Activated CD8-positive, alpha-beta T cell treated with anti-CD3 and anti-CD28 coated beads, Interleukin-2, amount 10 ng/mL, durations not matched to agents 7 days and 5 days (primary cell): Measurements from ENCODE around the gene CCNE1. TPM values are rescaled to one million over a fixed set of nuclear protein-coding genes. Genes with fewer than 3 reads are reported as not detected.

Experiments used
- ATAC-seq: fragments of 150-1000 bp; cut with Tn5 transposase; one replicate; pipeline ENCODE4 v1.10.0; 2021; ENCODE audit warnings: moderate library complexity
- CTCF ChIA-PET: fragments of 350-600 bp; sonication (Branson Sonifier 250); formaldehyde crosslinking; loops from one replicate; lab custom pipeline; 2021; ENCODE audit warnings: antibody characterized with exemption; lab: Charles Lee
- POLR2A ChIA-PET: fragments of 350-600 bp; sonication (Branson Sonifier 250); formaldehyde crosslinking; loops from one replicate; lab custom pipeline; 2021; ENCODE audit warnings: antibody characterized with exemption; lab: Charles Lee
- DNase-seq: peaks from one replicate; pipeline ENCODE4 v3.0.0-alpha.2; 2020
- H3K27ac Mint-ChIP-seq: one replicate; pipeline ENCODE4 v1.8.0; 2021; ENCODE audit warnings: mild to moderate bottlenecking, mixed read lengths
- H3K27me3 Mint-ChIP-seq: one replicate; pipeline ENCODE4 v1.8.0; 2021; ENCODE audit warnings: low read depth, mixed read lengths
- H3K36me3 Mint-ChIP-seq: one replicate; pipeline ENCODE4 v1.8.0; 2021; ENCODE audit warnings: low read depth, mixed read lengths
- H3K4me1 Mint-ChIP-seq: one replicate; pipeline ENCODE4 v1.8.0; 2021; ENCODE audit warnings: low read depth, mixed read lengths
- H3K4me3 Mint-ChIP-seq: one replicate; pipeline ENCODE4 v1.8.0; 2021; ENCODE audit warnings: mild to moderate bottlenecking, mixed read lengths
- H3K9me3 Mint-ChIP-seq: one replicate; pipeline ENCODE4 v1.8.0; 2022; ENCODE audit warnings: mixed read lengths; ENCODE audit not compliant: insufficient read depth
- total RNA-seq, 2 experiments: library from RNA; stranded (reverse); gene quantifications; one replicate each; pipeline ENCODE4 v1.2.3, GENCODE V29; 2021

The CCNE1 gene
- total RNA-seq, 2 experiments from 2014 or later, result 38.7 to 39.2 TPM

DNA sequence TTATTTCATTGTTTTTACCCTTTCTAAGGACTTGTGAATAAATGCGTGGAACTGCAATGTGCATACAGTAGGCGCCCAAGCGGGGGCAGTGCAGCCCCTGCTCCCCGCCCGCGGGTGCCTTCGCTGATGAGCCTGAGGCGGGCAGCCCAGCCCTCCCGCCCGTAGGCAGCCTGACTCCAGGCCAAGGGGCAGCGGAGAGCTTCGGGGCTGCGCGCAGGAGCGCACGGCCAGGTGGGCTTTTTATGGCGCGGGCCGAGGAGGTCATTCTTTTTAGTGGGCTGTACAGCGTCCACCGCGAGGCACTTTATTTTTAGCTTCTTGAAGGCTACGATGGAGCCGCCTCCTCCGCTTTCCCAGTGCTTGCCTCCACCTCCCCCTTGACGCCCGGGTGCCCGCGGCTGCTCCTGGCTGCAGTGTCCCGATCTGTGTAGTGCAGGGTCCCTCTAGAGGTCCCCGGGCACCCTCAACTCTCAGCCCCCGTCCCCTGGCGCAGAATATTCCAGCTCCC is 60.5 kb downstream of the CCNE1 start:
- H3K27ac Mint-ChIP-seq, result no peak overlapping the region
- peaks cover 16% of the 10 kb centered on the region for H3K4me1 Mint-ChIP-seq
- H3K27me3 Mint-ChIP-seq, result peaks cover 9% of the 10 kb centered on the region
- POLR2A ChIA-PET, result no interaction called here
- ATAC-seq (peak; percentile 50), DNase-seq (no peak)
- H3K4me3 Mint-ChIP-seq, result peak overlapping the region; percentile 42
- CTCF ChIA-PET, result interaction anchor here (0.6 to 5.2 kb wide), 24 partner anchors 9 to 253 kb away, joined by 3 to 43 read pairs (median 4); no protein-coding TSS in a partner anchor
- H3K9me3 Mint-ChIP-seq, result peaks cover 7% of the 10 kb centered on the region
- no peaks in the 10 kb centered on the region for H3K36me3 Mint-ChIP-seq

DNA sequence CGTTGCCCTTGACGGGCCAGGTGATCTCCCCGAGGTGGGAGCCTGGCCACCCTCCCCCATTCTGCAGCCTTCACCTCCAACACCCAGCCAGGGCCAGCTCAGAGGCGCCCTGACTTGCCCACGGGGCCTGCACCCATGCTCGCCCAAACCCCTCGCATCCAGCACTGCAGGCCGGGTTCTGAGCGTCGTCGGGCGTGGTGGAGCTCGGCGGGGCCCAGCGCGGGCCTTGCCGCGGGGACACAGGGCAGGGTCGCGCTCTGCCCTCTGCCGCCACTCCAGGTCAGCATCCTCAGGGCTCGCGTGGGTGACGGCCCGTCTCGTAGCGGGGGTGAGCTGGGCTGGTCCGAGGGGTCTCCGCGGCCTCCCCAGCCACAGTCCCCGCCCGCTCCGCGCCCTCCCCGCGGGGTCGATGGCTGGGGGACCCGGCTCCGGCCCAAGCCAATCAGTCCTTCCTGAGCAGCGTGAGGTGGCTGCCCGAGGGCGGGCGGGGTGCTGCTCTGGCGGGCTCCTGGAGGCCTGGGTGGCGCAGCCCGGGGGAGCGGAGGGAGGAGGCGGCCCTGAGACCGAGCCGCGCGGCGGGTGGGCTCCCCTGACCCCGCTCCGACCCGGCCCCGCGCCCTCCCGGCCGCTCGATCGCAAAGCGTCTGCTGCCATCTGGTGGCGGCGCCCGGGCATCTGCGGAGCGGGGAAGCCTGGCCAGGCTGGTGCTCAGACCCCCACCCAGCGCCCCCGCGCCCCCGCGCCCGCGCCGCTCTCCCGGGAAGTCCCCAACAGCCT is 61.4 kb downstream of the CCNE1 start:
- ChIA-PET CTCF (interaction anchor here (0.6 to 5.2 kb wide), 23 partner anchors 10 to 157 kb away, joined by 3 to 43 read pairs (median 4); partner anchors contain the start of gene URI1), POLR2A (interaction anchor here (0.9 kb wide), 1 partner anchor 69 kb away, joined by 3 read pairs; the partner anchor contains the start of gene URI1)
- H3K4me3 Mint-ChIP-seq, result peak overlapping the region; percentile 42
- peaks cover 16% of the 10 kb centered on the region for H3K4me1 Mint-ChIP-seq
- H3K27ac Mint-ChIP-seq, result no peak overlapping the region
- peaks cover under 1% of the 10 kb centered on the region for H3K9me3 Mint-ChIP-seq
- peak; percentile 68 for DNase-seq
- no peaks in the 10 kb centered on the region for H3K36me3 Mint-ChIP-seq
- H3K27me3 Mint-ChIP-seq, result peaks cover 7% of the 10 kb centered on the region
- peak; percentile 86 for ATAC-seq

Other genes with a start within 250 kb of the CCNE1 start
- 100 to 1,000 TPM; 101 to 103 TPM for gene POP4, start 205.7 kb upstream of the CCNE1 start, total RNA-seq
- 10 to 100 TPM; 46.0 to 47.7 TPM for gene PLEKHF1, start 146.5 kb upstream of the CCNE1 start, total RNA-seq
- gene C19orf12, start 96.7 kb upstream of the CCNE1 start, total RNA-seq, result 10 to 100 TPM; 38.7 to 41.0 TPM
- 10 to 100 TPM; 48.1 to 54.3 TPM for gene URI1, start 130.2 kb downstream of the CCNE1 start, total RNA-seq